ENCODE results near the gene LDLRAD3.
"Not testable (repeated sequence)": the region's sequence is repeated elsewhere in the genome, so short reads cannot be mapped to it uniquely, and the experiment has no call there.

Gene LDLRAD3

GRCh38 chr11:35995681-35996271 is 51.9 kb downstream of the LDLRAD3 start:
- no peak for DNase-seq

DNA sequence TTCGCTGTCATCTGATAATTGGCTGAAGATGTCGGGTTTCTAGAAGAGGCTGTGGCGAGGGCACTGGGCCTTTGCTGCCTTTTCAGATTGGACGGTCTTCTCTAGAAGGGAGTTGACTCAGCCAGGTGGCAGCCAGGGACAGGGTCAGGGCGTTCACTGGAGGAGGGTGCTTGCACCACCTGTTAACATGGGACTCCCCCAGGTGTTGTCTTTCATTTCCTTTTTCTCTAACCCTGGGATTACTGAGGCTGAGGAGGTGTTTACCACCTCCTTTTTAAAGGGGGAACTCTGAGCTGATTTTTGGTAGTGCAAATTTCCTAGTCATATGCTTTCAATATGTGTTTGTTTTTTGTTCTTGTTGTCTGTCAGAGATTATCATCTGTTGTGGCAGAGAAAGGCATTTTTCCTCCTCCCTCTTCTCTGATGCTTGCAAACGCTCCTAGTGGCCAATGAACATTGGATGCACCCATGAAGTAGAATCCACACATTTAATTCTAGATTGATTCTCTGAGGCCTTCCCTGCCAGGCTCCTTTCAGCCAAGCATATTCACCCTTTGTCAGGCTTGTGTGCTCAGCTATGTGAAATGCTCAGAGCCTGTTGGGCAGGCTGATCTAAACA is 54.1 kb downstream of the LDLRAD3 start:
- no peak for DNase-seq

DNA sequence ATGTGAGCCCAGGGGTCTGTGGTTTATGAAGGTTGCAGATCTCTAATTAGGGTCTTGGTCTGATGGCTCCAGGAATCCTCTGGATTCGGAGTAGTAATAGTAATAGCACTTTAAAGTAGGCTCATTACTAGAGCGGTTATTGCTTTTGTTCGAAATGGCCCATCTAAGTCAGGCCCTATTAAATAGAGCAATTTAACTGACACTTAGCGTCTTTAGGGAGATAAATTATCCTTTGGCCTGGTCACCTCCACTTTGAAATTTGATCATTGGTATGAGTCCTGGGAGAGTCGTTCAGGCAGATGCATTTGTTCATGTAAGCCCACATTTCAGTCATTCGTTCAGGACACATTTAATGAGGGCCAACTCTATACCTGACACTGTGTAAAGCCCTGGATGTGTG is 54.8 kb downstream of the LDLRAD3 start:
- DNase-seq = no peak

GRCh38 chr11:36000616-36001190 is 56.8 kb downstream of the LDLRAD3 start:
- DNase-seq = no peak

GRCh38 chr11:36002196-36002595 is 58.3 kb downstream of the LDLRAD3 start:
- DNase-seq = no peak

DNA sequence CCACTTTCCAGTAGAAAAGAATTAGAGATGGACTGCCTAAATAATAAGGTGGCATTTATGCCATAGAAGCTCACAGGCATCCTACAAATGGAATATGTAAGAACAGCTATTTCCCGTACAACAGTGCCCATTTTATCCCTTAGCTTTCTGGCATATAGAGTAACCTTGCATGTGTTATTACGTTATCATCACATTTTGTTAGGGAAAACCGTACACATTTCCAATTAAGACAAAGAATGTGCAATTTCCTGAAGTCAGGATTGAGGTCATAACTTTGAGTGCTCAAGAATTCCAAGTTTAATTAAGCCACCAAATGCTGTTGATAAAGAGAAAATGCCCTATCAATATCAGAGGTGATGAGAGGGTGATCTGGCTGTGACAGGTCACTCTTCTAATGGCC is 58.9 kb downstream of the LDLRAD3 start:
- no peak for DNase-seq

DNA sequence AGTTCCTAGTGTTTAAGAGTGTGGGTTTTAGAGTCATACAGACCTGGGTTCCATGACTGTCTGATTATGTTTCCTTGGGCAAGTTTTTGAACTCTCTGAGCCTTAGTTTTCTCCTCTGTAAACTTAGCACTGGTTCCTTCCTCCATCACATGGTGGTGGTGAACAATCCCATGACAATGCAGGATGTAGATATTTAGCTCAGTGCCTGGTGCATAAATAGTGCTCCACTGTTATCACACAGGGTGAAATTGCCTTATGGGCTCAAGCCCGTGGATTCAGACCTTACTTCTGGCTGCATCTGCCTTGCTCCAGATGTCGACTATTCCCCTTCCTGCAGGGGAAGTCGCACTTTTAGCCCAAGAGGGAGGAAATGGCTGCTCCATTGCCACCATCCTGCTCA is 62.7 kb downstream of the LDLRAD3 start:
- no peak for DNase-seq

GRCh38 chr11:36007127-36007655 is 63.3 kb downstream of the LDLRAD3 start:
- DNase-seq = no peak

- DNase-seq = no peak
Measured at GRCh38 chr11:36008584-36008983, 64.7 kb downstream of the LDLRAD3 start.

DNA sequence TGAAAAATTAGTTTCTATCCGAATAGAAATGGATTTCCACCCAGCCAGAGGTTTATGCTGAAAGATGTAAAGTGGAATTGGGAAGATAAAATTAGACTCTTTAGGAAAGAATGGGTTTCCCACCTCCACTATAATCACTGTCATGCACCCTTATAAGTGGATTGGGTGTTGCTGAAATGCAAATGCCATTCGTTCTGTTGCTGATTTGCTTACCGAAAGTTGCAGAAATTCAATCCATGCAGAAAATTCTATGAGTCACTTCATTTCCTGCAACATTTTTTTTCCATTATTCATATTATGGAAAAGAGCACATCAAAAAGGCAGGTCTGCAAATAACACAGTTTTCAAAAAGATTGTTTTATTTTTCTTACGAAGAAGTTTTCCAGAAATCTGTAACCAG is 65.6 kb downstream of the LDLRAD3 start:
- no peak for DNase-seq

- no peak for DNase-seq
Measured at GRCh38 chr11:36010010-36010740, 66.3 kb downstream of the LDLRAD3 start.

- DNase-seq = no peak
Measured at GRCh38 chr11:36011574-36011973, 67.7 kb downstream of the LDLRAD3 start.

DNA sequence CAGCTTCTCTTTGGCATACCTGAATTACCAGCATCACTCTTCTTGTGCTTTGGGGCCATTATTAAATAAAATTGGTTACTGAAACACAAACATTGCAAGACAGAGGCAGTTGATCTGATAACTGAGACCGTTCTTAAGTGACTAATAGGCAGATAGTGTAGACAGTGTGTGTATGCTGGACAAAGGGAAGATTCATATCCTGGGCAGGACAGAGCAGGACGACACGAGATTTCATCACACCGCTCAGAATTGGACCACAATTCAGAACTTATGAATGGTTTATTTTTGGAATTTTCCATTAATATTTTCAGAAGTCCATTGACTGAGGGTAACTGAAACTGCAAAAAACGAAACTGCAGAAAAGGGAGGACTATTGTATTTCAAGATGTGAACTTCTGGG is 68.6 kb downstream of the LDLRAD3 start:
- no peak for DNase-seq

DNA sequence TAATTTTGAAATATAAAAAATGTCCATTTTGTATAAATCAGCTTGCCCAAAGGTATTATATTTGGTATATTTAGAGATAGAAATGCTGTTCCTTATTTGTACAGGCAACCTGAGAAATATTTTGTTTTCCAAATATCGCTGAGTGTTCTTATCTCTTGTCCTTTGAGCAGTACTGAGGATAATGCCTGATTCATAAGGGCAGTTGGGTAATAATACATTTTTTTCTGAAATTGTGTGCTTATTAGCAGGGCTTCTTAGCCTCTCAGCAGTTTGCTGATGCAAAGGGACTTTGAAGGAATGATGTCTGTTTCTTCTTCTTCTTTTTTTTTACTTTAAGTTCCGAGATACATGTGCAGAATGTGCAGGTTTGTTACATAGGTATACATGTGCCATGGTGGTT is 69.1 kb downstream of the LDLRAD3 start:
- DNase-seq = no peak

DNA sequence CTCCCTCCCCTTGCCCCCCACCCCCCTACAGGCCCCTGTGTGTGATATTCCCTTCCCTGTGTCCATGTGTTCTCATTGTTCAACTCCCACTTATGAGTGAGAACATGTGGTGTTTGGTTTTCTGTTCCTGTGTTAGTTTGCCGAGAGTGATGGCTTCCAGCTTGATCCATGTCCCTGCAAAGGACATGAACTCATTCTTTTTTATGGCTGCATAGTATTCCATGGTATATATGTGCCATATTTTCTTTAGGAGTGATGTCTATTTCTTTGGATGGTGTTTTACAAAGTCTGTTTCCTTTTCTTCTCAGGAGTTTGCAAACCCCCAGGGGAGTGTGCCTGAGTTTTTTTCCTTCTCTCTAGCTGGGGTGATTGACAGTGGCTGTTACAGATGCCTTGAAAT is 69.6 kb downstream of the LDLRAD3 start:
- not testable (repeated sequence) for DNase-seq

GRCh38 chr11:36013950-36014897 is 70.4 kb downstream of the LDLRAD3 start:
- DNase-seq = no peak

DNA sequence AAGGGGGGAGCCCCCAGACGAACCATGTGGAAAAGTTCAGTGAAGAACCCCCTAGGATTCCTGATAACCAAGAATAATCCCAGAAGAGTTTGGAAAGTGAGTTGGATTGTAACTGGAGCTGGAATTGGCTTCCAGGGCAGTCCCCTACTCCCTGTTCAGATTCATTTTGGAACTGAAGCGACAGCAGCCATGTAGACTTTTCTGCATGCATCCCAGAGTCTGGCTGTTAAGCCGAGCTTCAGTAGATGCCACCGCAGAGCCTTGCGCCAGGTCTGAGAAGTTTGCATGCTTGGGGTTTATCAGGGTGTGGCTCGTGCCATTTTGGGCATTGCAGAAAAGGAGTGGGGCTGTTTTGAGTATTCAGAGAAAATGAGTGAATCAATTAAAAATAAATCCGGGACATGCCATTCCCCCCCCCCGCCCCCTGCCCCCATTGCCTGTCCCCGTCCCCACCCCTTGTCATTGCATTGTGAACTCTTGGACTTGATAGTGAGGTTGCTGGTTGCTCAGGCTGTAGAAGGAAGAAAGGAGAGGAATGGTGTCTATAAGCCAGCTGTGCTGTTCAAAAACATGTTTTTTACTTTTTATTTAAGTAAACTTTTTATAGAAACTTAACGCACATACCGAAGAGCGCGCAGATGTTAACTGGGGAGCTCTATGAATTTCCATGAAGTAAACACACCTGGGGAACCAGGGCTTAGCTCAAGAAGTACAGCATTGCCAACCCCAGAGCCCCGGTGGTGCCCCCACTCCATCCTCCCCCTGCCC is 71.2 kb downstream of the LDLRAD3 start:
- DNase-seq = no peak

- no peak for DNase-seq
Measured at GRCh38 chr11:36015799-36016198, 71.9 kb downstream of the LDLRAD3 start.

DNA sequence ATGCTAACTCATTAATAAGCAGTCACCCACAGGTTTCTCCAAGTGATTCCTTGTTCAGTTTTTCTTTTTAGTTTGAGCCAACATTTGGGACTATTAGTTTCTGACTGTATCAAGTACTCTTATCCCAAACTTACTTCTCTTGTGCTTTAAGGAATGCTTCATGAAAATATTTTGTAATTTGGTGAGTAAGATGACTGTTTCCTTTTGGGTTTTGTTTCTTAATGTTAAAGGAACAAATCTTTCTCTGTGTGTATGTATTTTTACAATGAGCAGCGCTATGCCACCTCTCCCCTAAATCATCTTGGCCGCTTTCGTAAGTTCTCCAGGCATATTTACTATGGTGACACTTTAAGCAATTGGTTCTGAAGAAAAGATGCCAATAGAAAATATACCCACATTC is 72.4 kb downstream of the LDLRAD3 start:
- DNase-seq = no peak

DNA sequence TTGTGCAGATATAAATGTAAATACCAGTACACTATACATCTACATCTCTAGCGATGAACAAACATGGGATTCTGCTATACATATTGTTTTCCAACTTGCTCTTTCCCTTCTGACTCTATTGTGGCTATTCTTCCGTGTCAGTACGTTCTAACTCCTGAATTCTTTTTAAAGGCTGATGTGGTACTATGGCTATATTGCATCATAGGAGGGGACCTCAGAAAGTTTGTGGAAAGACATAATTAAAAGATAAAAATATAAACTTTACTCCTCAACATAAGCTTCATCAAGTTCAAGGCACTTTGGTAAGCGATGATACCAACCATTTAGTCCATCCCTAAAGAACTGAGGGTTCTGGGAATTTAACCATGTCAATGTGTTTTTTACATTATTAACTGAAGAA is 72.8 kb downstream of the LDLRAD3 start:
- no peak for DNase-seq

- DNase-seq = no peak
Measured at GRCh38 chr11:36019005-36019596, 75.2 kb downstream of the LDLRAD3 start.
